RWPE2 (cell line): ENCODE data around the gene SMAP2.

ENCODE experiments used
- ATAC-seq: fragments of 200-7000 bp; cut with Tn5 transposase; 3 replicates; pipeline ENCODE4 v1.9.1; 2021; ENCODE audit warnings: low read depth
- DNase-seq: peaks from one replicate; pipeline ENCODE4 v3.0.0-alpha.2; 2020; ENCODE audit warnings: low spot score
- H3K27ac ChIP-seq: fragments of 450-650 bp; 2 replicates; pipeline ENCODE4 v1.5.1; 2017; ENCODE audit warnings: mild to moderate bottlenecking; ENCODE audit not compliant: poor library complexity, severe bottlenecking
- H3K27me3 ChIP-seq: fragments of 250-450 bp; sonication (Bioruptor Pico); 2 replicates; pipeline ENCODE4 v1.5.1; 2021; ENCODE audit warnings: mild to moderate bottlenecking, moderate library complexity; ENCODE audit not compliant: insufficient read depth, poor library complexity, severe bottlenecking
- H3K36me3 ChIP-seq: fragments of 250-450 bp; sonication (Bioruptor Pico); 2 replicates; pipeline ENCODE4 v1.5.1; 2020; ENCODE audit warnings: low read depth, mild to moderate bottlenecking, moderate library complexity
- H3K4me1 ChIP-seq: fragments of 250-450 bp; sonication (Bioruptor Pico); 2 replicates; pipeline ENCODE4 v1.5.1; 2021; ENCODE audit warnings: mild to moderate bottlenecking, moderate library complexity; ENCODE audit not compliant: insufficient read depth, poor library complexity, severe bottlenecking
- H3K4me3 ChIP-seq: fragments of 250-450 bp; sonication (Bioruptor Pico); 2 replicates; pipeline ENCODE4 v1.5.1; 2021; ENCODE audit warnings: mild to moderate bottlenecking, moderate library complexity; ENCODE audit not compliant: severe bottlenecking
- H3K9me3 ChIP-seq: fragments of 250-450 bp; sonication (Bioruptor Pico); 2 replicates; pipeline ENCODE4 v1.5.1; 2021; ENCODE audit warnings: mild to moderate bottlenecking, moderate library complexity; ENCODE audit not compliant: severe bottlenecking
- TF ChIP-seq, protein P1 (sequence below): fragments of 450-650 bp; IDR thresholded peaks from one replicate; pipeline ENCODE4 v1.5.1; 2017; ENCODE audit warnings: mild to moderate bottlenecking, moderate library complexity; ENCODE audit not compliant: poor library complexity, severe bottlenecking

The SMAP2 gene

DNA sequence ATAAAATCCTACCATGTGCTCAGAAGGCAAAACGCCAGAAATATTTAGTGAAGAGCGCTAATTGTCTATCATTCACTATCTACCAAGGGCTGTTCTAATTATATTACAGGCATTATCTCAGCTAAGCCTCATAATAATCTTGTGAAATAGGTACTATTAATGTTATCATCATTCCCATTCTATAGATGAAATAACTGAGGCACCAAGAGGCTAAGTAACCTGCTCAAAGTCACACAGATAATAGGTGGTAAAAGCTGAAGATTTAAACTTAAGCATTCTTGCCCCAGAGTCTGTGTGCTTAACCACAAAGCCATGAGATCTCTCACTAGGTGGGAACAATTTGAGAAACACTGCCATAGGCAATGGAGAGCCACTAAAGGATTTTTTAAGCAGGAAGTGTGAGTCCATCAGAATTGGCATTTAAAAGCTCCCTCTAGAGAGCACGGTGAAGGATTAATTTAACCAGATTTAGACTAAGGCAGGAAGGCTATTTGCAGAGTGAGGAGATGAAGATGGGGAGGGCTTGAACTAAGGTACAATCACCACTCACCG is 1.7 kb upstream of the SMAP2 start:
- no peak for DNase-seq
- TF ChIP-seq, protein P1, sequence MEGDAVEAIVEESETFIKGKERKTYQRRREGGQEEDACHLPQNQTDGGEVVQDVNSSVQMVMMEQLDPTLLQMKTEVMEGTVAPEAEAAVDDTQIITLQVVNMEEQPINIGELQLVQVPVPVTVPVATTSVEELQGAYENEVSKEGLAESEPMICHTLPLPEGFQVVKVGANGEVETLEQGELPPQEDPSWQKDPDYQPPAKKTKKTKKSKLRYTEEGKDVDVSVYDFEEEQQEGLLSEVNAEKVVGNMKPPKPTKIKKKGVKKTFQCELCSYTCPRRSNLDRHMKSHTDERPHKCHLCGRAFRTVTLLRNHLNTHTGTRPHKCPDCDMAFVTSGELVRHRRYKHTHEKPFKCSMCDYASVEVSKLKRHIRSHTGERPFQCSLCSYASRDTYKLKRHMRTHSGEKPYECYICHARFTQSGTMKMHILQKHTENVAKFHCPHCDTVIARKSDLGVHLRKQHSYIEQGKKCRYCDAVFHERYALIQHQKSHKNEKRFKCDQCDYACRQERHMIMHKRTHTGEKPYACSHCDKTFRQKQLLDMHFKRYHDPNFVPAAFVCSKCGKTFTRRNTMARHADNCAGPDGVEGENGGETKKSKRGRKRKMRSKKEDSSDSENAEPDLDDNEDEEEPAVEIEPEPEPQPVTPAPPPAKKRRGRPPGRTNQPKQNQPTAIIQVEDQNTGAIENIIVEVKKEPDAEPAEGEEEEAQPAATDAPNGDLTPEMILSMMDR, result no peak
- no peak for ATAC-seq
- H3K9me3 ChIP-seq, result peaks cover 2% of the 10 kb centered on the region
- H3K36me3 ChIP-seq, result 0 out of 2 replicates have a peak, but pooled peaks cover 4% of the 10 kb centered on the region
- no peaks in the 10 kb centered on the region for H3K27me3 ChIP-seq
- peaks cover 23% of the 10 kb centered on the region for H3K4me1 ChIP-seq
- no peak overlapping the region for H3K27ac ChIP-seq
- H3K4me3 ChIP-seq, result no peak overlapping the region

DNA sequence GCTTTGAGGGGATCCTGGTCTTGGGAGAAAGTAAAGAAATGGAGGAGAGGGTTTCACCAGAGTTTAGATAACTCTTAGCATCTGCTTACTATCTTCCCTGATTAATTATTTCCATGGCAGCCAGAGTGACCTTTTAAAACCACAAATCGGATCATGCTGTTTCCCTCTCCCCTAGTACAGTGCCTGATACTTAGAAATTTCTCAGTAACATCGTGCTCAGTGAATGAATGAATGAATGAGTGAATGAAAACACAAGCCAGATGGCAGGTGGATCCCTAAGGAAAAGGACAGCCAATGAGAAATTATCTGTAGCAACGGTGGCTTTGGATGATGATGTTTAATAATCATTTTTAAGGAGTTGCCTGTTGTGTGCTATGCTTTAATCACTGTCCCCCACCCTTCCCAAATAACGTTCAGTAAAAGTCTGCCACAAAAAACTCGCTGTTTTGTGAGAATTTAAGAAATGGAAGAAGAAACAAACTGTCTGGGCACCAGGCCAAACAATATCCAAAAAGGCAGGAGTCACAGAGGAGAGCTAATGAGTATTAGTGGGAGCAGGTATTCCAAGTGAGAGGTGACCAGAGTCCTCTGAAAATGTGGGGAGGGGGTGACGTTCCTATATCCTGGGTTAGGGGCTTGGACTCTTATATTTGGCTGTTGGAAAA is 737 bp upstream of the SMAP2 start:
- DNase-seq (no peak), ATAC-seq (no peak)
- Histone ChIP-seq H3K4me1 (peaks cover 23% of the 10 kb centered on the region), H3K27me3 (no peaks in the 10 kb centered on the region), H3K27ac (no peak overlapping the region), H3K4me3 (peak overlapping the region; percentile 87), H3K9me3 (peaks cover 2% of the 10 kb centered on the region), H3K36me3 (0 out of 2 replicates have a peak, but pooled peaks cover 4% of the 10 kb centered on the region)
- TF ChIP-seq, protein P1, result no peak

DNA sequence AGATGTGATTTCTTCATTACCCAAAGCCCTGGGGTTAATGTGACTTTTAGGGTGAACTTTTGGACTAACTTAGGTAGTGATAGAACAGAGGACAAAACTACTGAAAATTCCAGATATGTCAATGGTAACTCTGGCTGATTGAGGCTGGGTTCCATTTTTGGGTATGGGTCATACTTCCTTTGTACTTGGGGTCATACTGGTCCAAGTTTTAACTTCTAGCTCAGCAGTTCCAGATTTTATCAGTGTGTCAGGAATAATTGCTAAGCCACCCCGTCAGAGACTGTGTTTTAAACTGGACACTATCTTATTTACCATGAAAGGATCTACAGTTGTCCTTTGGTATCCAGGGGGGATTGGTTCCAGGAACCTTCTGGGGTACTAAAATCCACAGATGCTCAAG is 4.0 kb downstream of the SMAP2 start:
- no peak overlapping the region for H3K27ac ChIP-seq
- no peak overlapping the region for H3K4me3 ChIP-seq
- DNase-seq (no peak), ATAC-seq (no peak)
- TF ChIP-seq, protein P1, result no peak
- peaks cover 47% of the 10 kb centered on the region for H3K4me1 ChIP-seq
- H3K36me3 ChIP-seq, result 0 out of 2 replicates have a peak, but pooled peaks cover 4% of the 10 kb centered on the region
- H3K9me3 ChIP-seq, result no peaks in the 10 kb centered on the region
- H3K27me3 ChIP-seq, result no peaks in the 10 kb centered on the region

DNA sequence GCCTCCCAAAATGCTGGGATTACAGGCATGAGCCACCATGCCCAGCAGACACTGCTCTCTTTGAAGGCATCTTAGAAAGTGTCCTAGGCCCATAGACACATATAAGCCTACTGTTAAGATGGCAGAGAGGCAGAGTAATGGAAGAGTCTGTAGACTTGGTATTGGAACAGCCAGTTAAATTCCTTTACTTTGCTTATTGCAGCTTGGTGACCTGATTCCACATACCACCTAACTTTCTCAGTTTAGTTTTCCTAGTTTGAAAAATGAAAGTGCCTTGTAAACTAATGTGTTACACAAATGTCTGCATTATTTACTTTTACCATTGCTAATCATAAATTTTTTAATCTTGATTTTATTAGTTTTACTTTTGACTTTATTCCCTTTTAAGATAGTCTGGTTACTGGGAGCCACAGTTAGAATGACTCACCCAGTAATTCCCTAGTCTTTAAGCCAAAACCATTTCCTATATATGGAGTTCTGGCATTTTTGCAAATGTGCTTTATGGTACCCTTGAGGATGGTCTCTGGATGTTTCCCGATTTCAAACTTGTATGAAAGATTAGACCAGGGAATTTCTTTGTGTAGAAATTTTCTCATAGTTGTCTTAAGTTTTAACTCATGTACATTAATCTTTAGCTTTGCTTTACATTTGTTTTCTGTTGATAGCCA is 6.4 kb downstream of the SMAP2 start:
- ATAC-seq (peak; percentile 51; the same call in 2 of the 3 replicates), DNase-seq (no peak)
- no peak overlapping the region for H3K4me3 ChIP-seq
- 0 out of 2 replicates have a peak, but pooled peaks cover 4% of the 10 kb centered on the region for H3K36me3 ChIP-seq
- H3K9me3 ChIP-seq, result no peaks in the 10 kb centered on the region
- peaks cover 54% of the 10 kb centered on the region for H3K4me1 ChIP-seq
- no peaks in the 10 kb centered on the region for H3K27me3 ChIP-seq
- TF ChIP-seq, protein P1, result no peak
- H3K27ac ChIP-seq, result peak overlapping the region; percentile 42
